Activated CD4-positive, alpha-beta T cell treated with anti-CD3 and anti-CD28 coated beads for 1 hour (primary cell): ENCODE data around the gene STARD7.
"Not testable (repeated sequence)": the region's sequence is repeated elsewhere in the genome, so short reads cannot be mapped to it uniquely, and the experiment has no call there.

ENCODE experiments used
- DNase-seq: peaks from one replicate; pipeline ENCODE4 v3.0.0-alpha.2; 2020

Gene STARD7

DNA sequence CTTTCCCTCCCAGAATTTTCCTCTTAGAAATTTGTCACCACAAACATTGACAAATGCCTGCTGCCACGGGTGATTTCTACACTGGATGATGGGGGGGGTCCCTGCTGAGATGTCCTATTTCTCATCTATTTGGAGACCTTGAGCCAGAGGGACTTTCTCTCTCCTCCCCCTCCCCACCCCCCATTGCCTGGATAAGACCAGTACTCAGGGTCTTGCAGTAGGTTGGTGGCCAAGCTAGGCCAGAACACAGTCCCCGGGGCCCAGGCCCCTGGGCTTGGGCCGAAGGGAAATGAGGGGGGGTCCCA, 62.8 kb downstream of the STARD7 start:
- DNase-seq: no peak

DNA sequence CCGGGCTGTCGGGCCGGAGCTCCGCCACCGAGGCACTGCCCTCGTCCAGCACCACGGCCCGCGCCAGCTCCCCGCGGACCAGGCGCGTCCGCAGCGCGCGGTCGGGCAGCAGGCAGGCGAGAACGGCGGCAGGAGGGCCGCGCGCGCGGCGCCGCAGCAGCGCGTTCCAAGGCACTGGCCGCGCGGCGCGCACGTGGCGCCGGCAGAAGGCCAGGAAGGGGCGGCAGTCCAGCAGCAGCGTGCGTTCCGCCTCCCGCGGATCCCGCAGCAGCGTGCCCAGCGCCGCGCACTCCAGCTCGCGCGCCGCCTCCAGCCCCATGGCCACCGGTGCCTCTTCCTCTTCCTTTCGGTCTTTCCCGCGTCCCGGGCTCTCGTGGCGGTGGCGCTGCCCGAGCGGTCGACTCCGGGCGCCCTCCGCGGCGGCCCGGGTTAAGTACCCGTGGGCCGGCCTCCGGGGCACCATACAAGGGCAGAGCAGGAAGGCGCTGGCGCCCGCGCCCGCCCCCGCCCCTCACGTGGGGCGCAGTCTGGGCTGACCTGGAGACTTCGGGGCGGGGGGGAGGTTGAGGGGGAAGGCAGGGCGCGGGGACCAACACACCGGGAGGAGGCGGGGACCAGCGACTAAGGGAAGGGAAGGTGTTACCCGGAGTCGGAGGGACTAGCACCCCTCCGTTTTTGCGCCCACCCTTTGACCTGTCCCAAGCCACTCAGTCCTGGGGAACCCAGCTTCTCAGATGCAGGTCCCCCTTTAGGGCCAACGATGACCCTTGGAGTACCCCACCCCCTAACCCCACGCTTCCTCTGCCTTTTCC, 63.4 kb downstream of the STARD7 start, which contains the start of gene DUSP2:
Gene DUSP2, minus strand, starts transcription at position 405 of the 812 bp plus-strand sequence. Its CDS starts 86 bp downstream, at position 319.
- DNase-seq: peak; percentile 93

GRCh38 chr2:96144481-96145035, 64.1 kb downstream of the STARD7 start:
- DNase-seq: peak; percentile 43

DNA sequence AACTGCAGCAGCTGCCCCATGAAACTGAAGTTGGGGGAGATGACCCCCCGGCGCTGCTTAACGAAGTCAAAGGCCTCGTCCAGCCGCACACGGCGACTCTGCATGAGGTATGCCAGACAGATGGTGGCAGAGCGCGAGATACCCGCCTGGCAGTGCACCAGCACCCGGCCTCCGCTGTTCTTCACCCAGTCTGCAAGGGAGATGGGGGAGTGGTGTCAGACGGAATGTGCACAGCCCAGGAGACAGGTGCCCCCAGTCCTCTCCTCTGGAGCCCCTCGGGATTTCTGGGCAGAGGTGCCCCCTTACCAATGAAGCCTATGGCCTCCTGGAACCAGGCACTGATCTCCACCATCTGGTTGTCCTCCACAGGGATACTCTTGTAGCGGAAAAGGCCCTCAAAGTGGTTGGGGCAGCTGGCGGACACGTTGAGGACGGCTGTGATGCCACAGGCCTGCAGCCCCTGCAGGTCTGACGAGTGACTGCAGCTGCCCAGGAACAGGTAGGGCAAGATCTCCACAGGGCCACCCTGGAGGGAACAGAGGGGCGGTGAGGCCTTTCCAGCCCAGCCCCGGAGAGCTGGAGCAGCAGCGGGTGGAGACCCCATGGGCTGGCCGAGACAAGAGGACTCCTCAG, 64.7 kb downstream of the STARD7 start:
- peak; percentile 31 for DNase-seq

- DNase-seq: peak; percentile 48
Measured at GRCh38 chr2:96143231-96143847, 65.3 kb downstream of the STARD7 start.

DNA sequence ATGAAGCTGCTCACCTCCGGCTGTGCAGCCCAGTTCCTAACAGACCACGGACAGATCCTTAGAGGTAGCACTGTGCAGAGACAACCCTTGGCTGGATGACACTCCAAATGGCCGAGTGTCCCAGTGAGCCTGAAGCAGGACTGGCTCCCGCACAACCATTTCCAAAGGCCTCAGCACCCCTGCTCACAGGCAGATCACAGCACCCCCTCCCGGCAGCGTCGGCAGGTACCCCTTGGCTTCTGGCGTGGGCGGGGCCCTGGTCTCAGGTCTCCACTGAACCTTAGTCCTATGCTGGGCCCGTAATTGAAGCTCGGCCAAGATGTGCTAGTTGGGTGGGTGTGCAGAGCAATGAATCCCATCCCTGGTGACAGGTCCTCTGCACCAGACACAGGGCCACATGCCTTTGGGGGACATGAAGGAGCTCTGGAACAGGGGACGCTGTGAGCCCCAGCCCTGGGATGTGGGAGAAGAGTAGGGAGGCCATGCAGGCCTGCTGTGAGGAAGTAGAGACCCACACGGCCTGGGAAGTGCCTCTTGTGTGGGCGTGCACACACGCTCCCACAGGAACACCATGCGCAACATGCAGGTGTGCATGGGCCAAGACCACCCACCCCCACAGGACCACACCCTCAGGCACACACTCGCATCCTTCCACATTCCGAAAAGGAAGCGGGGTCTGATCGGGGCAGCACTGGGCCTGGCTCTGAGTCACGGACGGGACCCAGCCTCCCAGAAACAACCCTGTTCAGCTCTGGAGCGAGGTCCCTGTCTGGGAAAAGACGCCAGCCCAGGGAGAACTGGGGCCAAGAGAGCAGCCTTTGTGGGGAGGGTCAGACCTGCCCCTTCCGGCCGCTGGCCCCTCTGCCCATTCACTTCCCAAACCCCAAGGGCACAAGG, 66.2 kb downstream of the STARD7 start:
- DNase-seq: peak; percentile 74

GRCh38 chr2:96141624-96141967, 67.0 kb downstream of the STARD7 start:
- DNase-seq: not testable (repeated sequence)

DNA sequence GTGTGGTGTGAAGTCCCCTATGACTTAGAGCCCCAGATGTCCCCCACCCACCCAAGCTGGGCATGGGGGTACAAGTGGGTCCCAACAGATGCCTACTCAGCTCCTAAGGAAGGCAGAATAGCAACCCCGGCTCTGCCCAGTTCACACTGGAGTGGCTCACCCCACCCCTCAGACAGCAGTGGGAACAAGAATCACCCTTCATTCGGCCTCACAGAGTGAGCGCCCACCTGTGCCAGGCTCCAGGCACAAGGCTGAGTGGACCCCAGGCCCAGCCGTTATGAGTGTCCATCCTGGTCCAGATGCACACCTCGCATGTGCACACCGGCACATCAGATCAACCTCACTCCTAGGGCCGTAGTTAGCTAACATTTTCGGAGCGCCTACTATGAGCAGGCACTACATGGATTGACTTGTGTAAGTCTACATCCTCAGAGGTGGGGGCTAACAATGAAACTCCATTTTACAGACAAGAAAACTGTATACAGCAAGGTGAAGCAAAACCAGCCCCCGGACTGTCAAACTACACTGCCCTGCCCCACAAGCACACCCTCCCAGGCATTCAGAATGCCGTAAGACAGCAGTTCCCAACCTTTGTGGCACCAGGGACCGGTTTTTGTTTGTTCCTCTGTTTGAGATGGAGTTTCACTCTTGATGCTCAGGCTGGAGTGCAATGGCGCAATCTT, 67.5 kb downstream of the STARD7 start:
- peak; percentile 54 for DNase-seq

- DNase-seq: no peak
Measured at GRCh38 chr2:96139181-96139758, 69.4 kb downstream of the STARD7 start.

DNA sequence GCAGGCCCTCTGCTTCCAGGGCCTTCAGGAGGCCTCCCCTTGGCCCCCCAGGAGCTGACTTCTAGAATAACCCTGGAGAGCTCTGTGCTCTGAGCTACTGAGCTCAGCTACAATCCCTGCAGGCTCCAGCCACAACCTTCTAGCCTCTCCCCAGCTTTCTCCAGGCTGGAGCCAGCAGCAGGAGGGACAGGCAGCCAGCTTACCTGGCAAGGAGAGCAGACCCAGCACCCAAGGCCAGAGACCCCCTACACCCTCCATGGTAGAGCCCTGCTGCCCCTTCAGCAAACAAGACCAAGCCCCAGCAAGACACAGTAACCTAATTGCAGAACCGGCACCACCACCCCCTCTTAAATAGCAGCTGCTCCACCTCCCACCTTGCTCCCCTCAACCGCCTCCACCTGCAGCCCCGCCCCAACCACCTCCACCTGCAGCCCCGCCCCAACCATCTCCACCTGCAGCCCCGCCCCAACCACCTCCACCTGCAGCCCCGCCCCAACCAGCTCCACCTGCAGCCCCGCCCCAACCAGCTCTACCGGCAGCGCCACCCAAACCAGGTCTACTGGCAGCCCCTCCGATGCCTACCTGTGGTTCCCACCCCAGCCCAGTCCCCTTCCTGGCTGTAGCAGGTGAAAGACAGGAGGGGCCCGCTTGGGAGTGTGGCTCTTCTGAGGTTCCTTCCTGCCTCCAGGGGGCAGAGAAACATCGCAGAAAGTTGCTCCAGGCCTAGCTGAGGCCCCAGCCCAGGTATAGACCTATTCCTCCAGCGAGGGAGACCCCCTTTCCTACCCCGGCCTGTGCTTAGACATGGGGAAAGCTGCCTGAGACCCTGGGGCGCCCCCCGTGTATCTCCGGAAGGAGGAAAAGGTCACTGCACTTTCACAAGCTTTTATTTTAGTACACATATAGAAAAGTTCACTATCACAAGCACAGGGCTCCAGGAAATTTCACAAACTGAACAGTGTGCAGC, 70.2 kb downstream of the STARD7 start, which contains the start of gene ASTL:
Gene ASTL, minus strand, starts transcription at position 324 of the 967 bp plus-strand sequence. Its CDS starts 66 bp downstream, at position 258.
- DNase-seq: peak; percentile 62

DNA sequence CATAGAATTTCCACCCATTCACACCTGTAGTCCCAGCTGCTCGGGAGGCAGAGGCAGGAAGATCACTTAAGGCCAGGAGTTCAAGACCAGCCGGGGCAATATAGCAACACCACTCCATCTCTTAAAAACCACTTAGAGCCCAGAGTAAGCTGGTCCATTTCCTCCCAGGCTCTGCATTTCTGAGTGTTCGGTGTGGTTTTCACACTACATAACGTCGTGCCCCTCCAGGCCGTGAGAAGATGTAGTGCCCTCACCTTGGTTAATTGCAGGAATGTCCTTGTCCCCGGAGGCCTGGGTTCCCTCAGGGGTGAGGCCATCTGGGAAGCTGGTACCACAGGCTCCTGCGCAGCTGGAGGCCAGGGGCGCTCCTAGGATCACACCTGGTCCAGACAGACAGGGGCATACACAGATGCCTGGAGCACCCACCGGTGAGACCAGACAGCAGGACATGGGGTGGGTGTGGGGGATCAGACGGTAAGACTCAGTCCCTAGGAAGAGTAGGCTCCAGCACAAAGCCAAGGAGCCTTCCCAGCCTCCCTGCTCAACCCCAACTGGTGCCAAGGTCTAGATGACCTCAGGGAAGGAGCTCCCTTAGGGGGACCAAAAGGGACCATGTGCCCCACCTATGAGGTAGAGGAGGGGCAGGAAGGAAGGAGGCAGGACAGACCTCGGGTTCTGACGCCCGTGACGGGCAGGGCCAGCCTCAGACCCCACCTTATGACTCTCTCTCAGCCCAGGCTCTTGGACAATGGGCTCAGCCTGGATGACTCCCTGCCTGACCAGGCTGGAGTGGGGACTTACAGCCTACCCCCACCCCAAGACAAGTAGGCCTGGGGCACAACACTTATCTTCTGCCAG, 71.1 kb downstream of the STARD7 start:
- DNase-seq: no peak

- no peak for DNase-seq
Measured at GRCh38 chr2:96136129-96136720, 72.4 kb downstream of the STARD7 start.

GRCh38 chr2:96135621-96136020, 73.0 kb downstream of the STARD7 start:
- no peak for DNase-seq

GRCh38 chr2:96135171-96135570, 73.5 kb downstream of the STARD7 start:
- DNase-seq: no peak
